IMR-90 (cell line): Measurements from ENCODE around the gene THAP5. TPM values are rescaled to one million over a fixed set of nuclear protein-coding genes. Genes with fewer than 3 reads are reported as not detected.

Experiments used
- ATAC-seq: fragments of 200-7000 bp; cut with Tn5 transposase; 2 replicates; pipeline ENCODE4 v1.9.1; 2020; ENCODE audit warnings: low read depth, mild to moderate bottlenecking, moderate library complexity
- BruUV-seq: library from RNA; stranded (reverse); fragments of 400-500 nt; replicated peaks from 2 replicates; lab custom pipeline; 2021; lab: Mats Ljungman, UMichigan
- CTCF ChIA-PET: fragments of 300-600 bp; formaldehyde crosslinking; extraction: SDS; loops from one replicate; lab custom pipeline; 2021; ENCODE audit warnings: antibody characterized with exemption; lab: Yijun Ruan, JAX
- POLR2A ChIA-PET: fragments of 300-600 bp; sonication (Branson Sonifier 250); formaldehyde crosslinking; loops from one replicate; lab custom pipeline; 2022; ENCODE audit warnings: antibody characterized with exemption; ENCODE audit not compliant: unreplicated experiment; lab: Charles Lee
- DNase-seq: peaks from one replicate; pipeline ENCODE4 v3.0.0; 2013
- H2AFZ ChIP-seq: replicated peaks from 2 replicates; pipeline ENCODE3; 2013; ENCODE audit warnings: low read length, mild to moderate bottlenecking; ENCODE audit not compliant: poor library complexity
- H2AK5ac ChIP-seq: 2 replicates; pipeline ENCODE4 v1.6.1; 2013; ENCODE audit warnings: low read depth, low read length, inconsistent platforms
- H2AK9ac ChIP-seq: replicated peaks from 2 replicates; pipeline ENCODE3; 2013; ENCODE audit warnings: mild to moderate bottlenecking, low read depth, low read length, moderate library complexity; ENCODE audit not compliant: poor library complexity
- H2BK120ac ChIP-seq: 2 replicates; pipeline ENCODE4 v1.6.1; 2013; ENCODE audit warnings: low read depth, low read length, inconsistent platforms
- H2BK15ac ChIP-seq: 3 replicates; pipeline ENCODE4 v1.6.1; 2013; ENCODE audit warnings: low read depth, low read length, inconsistent platforms
- H2BK20ac ChIP-seq: 2 replicates; pipeline ENCODE4 v1.6.1; 2013; ENCODE audit warnings: low read depth, mild to moderate bottlenecking, inconsistent platforms, low read length, moderate library complexity
- H2BK5ac ChIP-seq: 2 replicates; pipeline ENCODE4 v1.6.1; 2013; ENCODE audit warnings: mild to moderate bottlenecking, low read depth, low read length, inconsistent platforms; ENCODE audit not compliant: poor library complexity, severe bottlenecking
- H3K14ac ChIP-seq: replicated peaks from 2 replicates; pipeline ENCODE4 v1.6.1; 2013; ENCODE audit warnings: low read depth, low read length, inconsistent platforms
- H3K18ac ChIP-seq: 2 replicates; pipeline ENCODE4 v1.6.1; 2013; ENCODE audit warnings: low read depth, low read length, control low read depth
- H3K23ac ChIP-seq: 2 replicates; pipeline ENCODE4 v1.6.1; 2013; ENCODE audit warnings: low read depth, low read length, inconsistent platforms
- H3K27ac ChIP-seq: 2 replicates; pipeline ENCODE4 v1.5.1; 2013; ENCODE audit warnings: mild to moderate bottlenecking, control low read depth, low read length; ENCODE audit not compliant: insufficient read depth
- H3K27me3 ChIP-seq: 2 replicates; pipeline ENCODE4 v1.6.1; 2013; ENCODE audit warnings: low read length; ENCODE audit not compliant: control insufficient read depth, insufficient read depth
- H3K36me3 ChIP-seq: 2 replicates; pipeline ENCODE4 v1.6.1; 2013; ENCODE audit warnings: low read length, mixed read lengths; ENCODE audit not compliant: control insufficient read depth, insufficient read depth
- H3K4ac ChIP-seq: 2 replicates; pipeline ENCODE4 v1.6.1; 2013; ENCODE audit warnings: low read depth, low read length, inconsistent platforms
- H3K4me1 ChIP-seq: 2 replicates; pipeline ENCODE4 v1.6.1; 2013; ENCODE audit warnings: low read length, mixed read lengths; ENCODE audit not compliant: control insufficient read depth, insufficient read depth
- H3K4me2 ChIP-seq: 2 replicates; pipeline ENCODE4 v1.6.1; 2013; ENCODE audit warnings: low read depth, mild to moderate bottlenecking, control low read depth, low read length, moderate library complexity
- H3K4me3 ChIP-seq: 2 replicates; pipeline ENCODE4 v1.5.1; 2013; ENCODE audit warnings: low read depth, mild to moderate bottlenecking, control low read depth, low read length, moderate library complexity; ENCODE audit not compliant: insufficient read depth
- H3K56ac ChIP-seq: 2 replicates; pipeline ENCODE4 v1.6.1; 2013; ENCODE audit warnings: low read length, inconsistent platforms; ENCODE audit not compliant: insufficient read depth; ENCODE audit errors: extremely low read depth
- H3K79me1 ChIP-seq, 2 experiments: 2 replicates each; pipeline ENCODE4 v1.6.1; 2013; ENCODE audit warnings: low read length in 2 of 2, inconsistent platforms in 1 of 2, low read depth in 1 of 2
- H3K9ac ChIP-seq: 2 replicates; pipeline ENCODE4 v1.6.1; 2013; ENCODE audit warnings: low read depth, low read length, control low read depth
- H3K9me1 ChIP-seq: 2 replicates; pipeline ENCODE4 v1.6.1; 2013; ENCODE audit warnings: low read length, inconsistent platforms; ENCODE audit not compliant: insufficient read depth
- H3K9me3 ChIP-seq: 2 replicates; pipeline ENCODE4 v1.6.1; 2013; ENCODE audit warnings: low read length; ENCODE audit not compliant: control insufficient read depth, insufficient read depth
- H4K20me1 ChIP-seq: 2 replicates; pipeline ENCODE4 v1.6.1; 2013; ENCODE audit warnings: low read length, inconsistent platforms; ENCODE audit not compliant: insufficient read depth
- H4K5ac ChIP-seq: 2 replicates; pipeline ENCODE4 v1.6.1; 2013; ENCODE audit warnings: mild to moderate bottlenecking, low read depth, low read length, control low read depth
- H4K8ac ChIP-seq, 2 experiments: 2 replicates each; pipeline ENCODE4 v1.6.1; 2013; ENCODE audit warnings: low read depth in 2 of 2, low read length in 2 of 2, control low read depth in 1 of 2, inconsistent platforms in 1 of 2
- H4K91ac ChIP-seq: 2 replicates; pipeline ENCODE4 v1.6.1; 2013; ENCODE audit warnings: low read depth, low read length, inconsistent platforms; ENCODE audit not compliant: insufficient read depth
- BHLHE40 ChIP-seq: fragments of 150-350 bp; IDR thresholded peaks from 2 replicates; pipeline ENCODE4 v1.6.1; 2016; ENCODE audit warnings: mild to moderate bottlenecking, low read depth, low read length
- CEBPB ChIP-seq: IDR thresholded peaks from 2 replicates; pipeline ENCODE4 v1.6.1; 2012; ENCODE audit warnings: low read depth, low read length, improper control_type of control experiment
- CHD1 ChIP-seq: IDR thresholded peaks from 2 replicates; pipeline ENCODE4 v1.6.1; 2012; ENCODE audit warnings: low read depth, low read length, improper control_type of control experiment
- CTCF ChIP-seq: conservative IDR thresholded peaks from 2 replicates; pipeline ENCODE4 v1.5.1; 2012; ENCODE audit warnings: mild to moderate bottlenecking, low read depth, low read length, improper control_type of control experiment
- ELK1 ChIP-seq: fragments of 150-350 bp; IDR thresholded peaks from 2 replicates; pipeline ENCODE4 v1.6.1; 2016; ENCODE audit warnings: low read depth, mild to moderate bottlenecking, low read length, moderate library complexity, borderline replicate concordance
- FOS ChIP-seq: fragments of 150-350 bp; IDR thresholded peaks from 2 replicates; pipeline ENCODE4 v1.6.1; 2016; ENCODE audit warnings: low read depth, low read length
- MAFK ChIP-seq: IDR thresholded peaks from 2 replicates; pipeline ENCODE4 v1.6.1; 2012; ENCODE audit warnings: low read depth, low read length, improper control_type of control experiment
- MAZ ChIP-seq: IDR thresholded peaks from 2 replicates; pipeline ENCODE4 v1.6.1; 2012; ENCODE audit warnings: low read depth, mild to moderate bottlenecking, low read length, improper control_type of control experiment, moderate library complexity, borderline replicate concordance
- MXI1 ChIP-seq: IDR thresholded peaks from 2 replicates; pipeline ENCODE4 v1.6.1; 2012; ENCODE audit warnings: low read depth, mild to moderate bottlenecking, low read length, moderate library complexity, borderline replicate concordance
- NFE2L2 ChIP-seq: fragments of 150-350 bp; IDR thresholded peaks from 2 replicates; pipeline ENCODE4 v1.6.1; 2016; ENCODE audit warnings: low read depth, mild to moderate bottlenecking, low read length
- POLR2A ChIP-seq: IDR thresholded peaks from 2 replicates; pipeline ENCODE4 v1.6.1; 2012; ENCODE audit warnings: mild to moderate bottlenecking, low read depth, low read length
- RAD21 ChIP-seq: IDR thresholded peaks from 2 replicates; pipeline ENCODE4 v1.6.1; 2012; ENCODE audit warnings: low read length, improper control_type of control experiment
- RCOR1 ChIP-seq: IDR thresholded peaks from 2 replicates; pipeline ENCODE4 v1.6.1; 2012; ENCODE audit warnings: mild to moderate bottlenecking, low read length, improper control_type of control experiment; ENCODE audit not compliant: insufficient replicate concordance
- RFX5 ChIP-seq: IDR thresholded peaks from 2 replicates; pipeline ENCODE4 v1.8.0; 2012; ENCODE audit warnings: low read depth, mild to moderate bottlenecking, low read length, moderate library complexity
- SMC3 ChIP-seq: fragments of 150-350 bp; IDR thresholded peaks from 2 replicates; pipeline ENCODE4 v1.6.1; 2016; ENCODE audit warnings: low read depth, mild to moderate bottlenecking, antibody characterized with exemption, low read length, moderate library complexity
- USF2 ChIP-seq: fragments of 150-350 bp; IDR thresholded peaks from 2 replicates; pipeline ENCODE4 v1.6.1; 2017; ENCODE audit warnings: mild to moderate bottlenecking, antibody characterized with exemption, low read length, low read depth
- WGBS, 2 experiments: methylation state at CpG; one replicate each; pipeline versions ENCODE4 v1.1.5 to v1.1.7; 2013; ENCODE audit warnings: missing lambda C conversion rate in 2 of 2; ENCODE audit not compliant: insufficient read length in 1 of 2; ENCODE audit errors: extremely low coverage in 2 of 2; 5-methylcytosine and 5-hydroxymethylcytosine counted together
- dilution Hi-C: fragments of 300-500 bp; cut with HindIII; formaldehyde crosslinking; loops from one replicate; pipeline ENCODE4 v1.14.3; 2018; ENCODE audit warnings: low sequenced_read_pairs; ENCODE audit not compliant: unreplicated experiment
- in situ Hi-C: fragments of 300-500 bp; cut with MboI; formaldehyde crosslinking; loops from 3 replicates; pipeline ENCODE4 v1.14.3; 2019; ENCODE audit warnings: low sequenced_read_pairs, inconsistent platforms, mixed read lengths
- intact Hi-C: fragments of 100-400 bp; cut with micrococcal nuclease; formaldehyde crosslinking; loops from 2 replicates; pipeline ENCODE4 v1.10.0; 2022
- polyA plus RNA-seq, 3 experiments: library from polyadenylated mRNA; depleted of rRNA; stranded (reverse); fragments of >200 nt; gene quantifications; 2 replicates each; pipeline ENCODE4 v1.2.3, GENCODE V29; 2012; ENCODE audit warnings: low replicate concordance in 1 of 3
- total RNA-seq: library from RNA; depleted of rRNA; stranded (reverse); fragments of >200 nt; gene quantifications from 2 replicates; pipeline ENCODE4 v1.2.3, GENCODE V29; 2012

The THAP5 gene
- total and polyA plus RNA-seq, 2 of the 4 experiments (the other 2 are of a cell fraction), result 6.7 to 23.7 TPM

GRCh38 chr7:108618056-108618455, 48.5 kb upstream of the THAP5 start:
- Histone ChIP-seq H4K91ac (no peak overlapping the region), H3K36me3 (no peaks in the 10 kb centered on the region), H3K27ac (no peak overlapping the region), H2AK5ac (no peak overlapping the region), H2BK5ac (no peak overlapping the region), H3K4me2 (no peak overlapping the region), H4K5ac (no peak overlapping the region), H3K18ac (no peak overlapping the region), H3K56ac (no peak overlapping the region), H4K20me1 (no peaks in the 10 kb centered on the region), H3K27me3 (no peaks in the 10 kb centered on the region), H3K4me1 (no peaks in the 10 kb centered on the region), H3K9me3 (no peaks in the 10 kb centered on the region), H3K4ac (no peak overlapping the region), H2BK15ac (no peak overlapping the region), H2AFZ (no peak overlapping the region), H2BK120ac (no peak overlapping the region), H4K8ac (no peak overlapping the region), H3K9me1 (no peaks in the 10 kb centered on the region), H3K23ac (no peak overlapping the region), H3K14ac (no peak overlapping the region), H3K4me3 (no peak overlapping the region), H3K79me1 (no peaks in the 10 kb centered on the region), H2BK20ac (no peak overlapping the region), H2AK9ac (no peak overlapping the region), H3K9ac (no peak overlapping the region)
- DNase-seq (no peak), ATAC-seq (no peak)
- no peak for TF ChIP-seq NFE2L2
- no peak for TF ChIP-seq FOS
- no peak for TF ChIP-seq RAD21
- no peak for TF ChIP-seq BHLHE40
- no peak for TF ChIP-seq CTCF
- no peak for TF ChIP-seq MXI1
- no peak for TF ChIP-seq USF2
- TF ChIP-seq SMC3, result no peak
- no peak for TF ChIP-seq MAFK
- TF ChIP-seq RFX5, result no peak
- no peak for TF ChIP-seq CHD1
- no peak for TF ChIP-seq RCOR1
- no peak for TF ChIP-seq CEBPB
- no peak for TF ChIP-seq MAZ
- TF ChIP-seq ELK1, result no peak
- no peak for TF ChIP-seq POLR2A
- CTCF ChIA-PET, result no interaction called here
- intact Hi-C loops (no loop called here), in situ Hi-C loops (loop anchor here (25.0 kb wide), 1 partner anchor 1819 kb away; no protein-coding TSS in a partner anchor), dilution Hi-C loops (no loop called here)
- POLR2A ChIA-PET, result no interaction called here
- no TSS peak for BruUV-seq
- no CpG with 5 or more reads among the region's 3 CpGs for WGBS, 2 experiments
